Loucy (cell line): Measurements from ENCODE around the gene POLR2H.

Source experiments
- H2AFZ ChIP-seq: fragments of 200-600 bp; sonication (generic); 2 replicates; pipeline ENCODE4 v1.6.0; 2016; ENCODE audit warnings: antibody characterized with exemption, mild to moderate bottlenecking, low read length, moderate library complexity
- H3F3A ChIP-seq: fragments of 200-600 bp; 2 replicates; pipeline ENCODE4 v1.6.0; 2016; ENCODE audit warnings: antibody characterized with exemption, low read depth, mild to moderate bottlenecking
- H3K27me3 ChIP-seq: fragments of 200-600 bp; sonication (generic); 2 replicates; pipeline ENCODE4 v1.6.1; 2014; ENCODE audit warnings: low read length, mild to moderate bottlenecking; ENCODE audit not compliant: insufficient read depth, poor library complexity, severe bottlenecking
- H3K36me3 ChIP-seq: fragments of 200-600 bp; sonication (generic); 2 replicates; pipeline ENCODE4 v1.6.1; 2016; ENCODE audit warnings: low read length; ENCODE audit not compliant: insufficient read depth
- H3K4me1 ChIP-seq: fragments of 200-600 bp; sonication (generic); 2 replicates; pipeline ENCODE4 v1.5.1; 2014; ENCODE audit warnings: low read length, mild to moderate bottlenecking; ENCODE audit not compliant: insufficient read depth, poor library complexity, severe bottlenecking
- H3K4me2 ChIP-seq: fragments of 200-600 bp; sonication (generic); 2 replicates; pipeline ENCODE4 v1.6.0; 2014; ENCODE audit warnings: antibody characterized with exemption, low read length, low read depth, mild to moderate bottlenecking; ENCODE audit not compliant: poor library complexity, severe bottlenecking
- H3K4me3 ChIP-seq: fragments of 200-600 bp; sonication (generic); 2 replicates; pipeline ENCODE4 v1.5.1; 2014; ENCODE audit warnings: low read length, mild to moderate bottlenecking, mixed read lengths; ENCODE audit not compliant: poor library complexity, severe bottlenecking
- H3K79me2 ChIP-seq: fragments of 200-600 bp; sonication (generic); 2 replicates; pipeline ENCODE4 v1.6.1; 2014; ENCODE audit warnings: low read length; ENCODE audit not compliant: insufficient read depth
- H3K9ac ChIP-seq: fragments of 200-600 bp; sonication (generic); 2 replicates; pipeline ENCODE4 v1.6.0; 2014; ENCODE audit warnings: mild to moderate bottlenecking, low read depth, low read length, moderate library complexity; ENCODE audit not compliant: poor library complexity, severe bottlenecking
- H3K9me2 ChIP-seq: fragments of 200-600 bp; sonication (generic); replicated peaks from 2 replicates; pipeline ENCODE4 v1.6.1; 2016; ENCODE audit warnings: low read depth, low read length, mixed read lengths
- H3K9me3 ChIP-seq: fragments of 200-600 bp; sonication (generic); 2 replicates; pipeline ENCODE4 v1.6.1; 2014; ENCODE audit warnings: mild to moderate bottlenecking, antibody characterized with exemption, low read length, low read depth; ENCODE audit not compliant: insufficient read depth
- H4K20me1 ChIP-seq: fragments of 200-600 bp; sonication (generic); 2 replicates; pipeline ENCODE4 v1.6.0; 2014; ENCODE audit warnings: antibody characterized with exemption, low read length, mild to moderate bottlenecking; ENCODE audit not compliant: insufficient read depth, poor library complexity, severe bottlenecking
- EZH2phosphoT487 ChIP-seq: fragments of 200-600 bp; IDR thresholded peaks from 2 replicates; pipeline ENCODE4 v1.6.1; 2018; ENCODE audit warnings: antibody characterized with exemption, mild to moderate bottlenecking, moderate library complexity, borderline replicate concordance
- TF ChIP-seq, protein P1 (sequence below): fragments of 200-600 bp; sonication (generic); conservative IDR thresholded peaks from 2 replicates; pipeline ENCODE4 v1.5.1; 2014; ENCODE audit warnings: mild to moderate bottlenecking, antibody characterized with exemption, low read length

The POLR2H gene

DNA sequence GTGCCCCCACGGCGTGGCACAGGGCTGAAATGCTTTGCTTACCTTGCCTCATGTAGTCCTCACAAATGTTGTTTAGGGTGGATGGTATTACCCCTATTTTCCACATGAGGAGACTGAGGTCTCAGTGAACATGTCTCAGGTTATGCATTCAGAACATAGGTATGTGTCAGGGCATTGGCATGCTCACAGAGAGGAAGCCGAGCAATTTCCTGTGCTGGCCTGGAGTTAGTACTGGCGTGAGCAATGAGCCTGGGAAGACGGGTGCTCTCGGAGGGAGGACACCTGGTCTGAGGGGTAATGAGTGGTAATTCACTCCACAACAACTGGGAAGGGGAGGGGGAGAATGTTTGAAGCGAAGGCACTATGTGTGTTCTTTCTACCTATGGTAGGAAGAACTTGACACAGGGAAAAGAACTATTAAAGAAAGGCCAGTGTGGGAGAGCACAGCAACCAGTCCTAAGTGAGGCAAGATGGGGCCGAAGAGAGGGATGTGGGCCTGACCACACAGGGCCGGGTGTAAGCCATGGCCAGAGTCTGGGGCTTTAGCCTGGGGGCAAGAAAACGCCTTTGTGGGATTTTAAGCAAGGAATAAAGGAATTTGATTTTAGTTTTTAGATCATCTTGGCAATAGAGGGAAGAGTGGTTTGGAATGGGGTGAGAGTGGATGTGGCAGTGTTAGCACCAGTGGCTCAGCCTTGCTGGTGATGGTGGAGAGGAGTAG lies 29.0 kb upstream of the POLR2H start:
- TF ChIP-seq EZH2phosphoT487: no peak
- TF ChIP-seq, protein P1, sequence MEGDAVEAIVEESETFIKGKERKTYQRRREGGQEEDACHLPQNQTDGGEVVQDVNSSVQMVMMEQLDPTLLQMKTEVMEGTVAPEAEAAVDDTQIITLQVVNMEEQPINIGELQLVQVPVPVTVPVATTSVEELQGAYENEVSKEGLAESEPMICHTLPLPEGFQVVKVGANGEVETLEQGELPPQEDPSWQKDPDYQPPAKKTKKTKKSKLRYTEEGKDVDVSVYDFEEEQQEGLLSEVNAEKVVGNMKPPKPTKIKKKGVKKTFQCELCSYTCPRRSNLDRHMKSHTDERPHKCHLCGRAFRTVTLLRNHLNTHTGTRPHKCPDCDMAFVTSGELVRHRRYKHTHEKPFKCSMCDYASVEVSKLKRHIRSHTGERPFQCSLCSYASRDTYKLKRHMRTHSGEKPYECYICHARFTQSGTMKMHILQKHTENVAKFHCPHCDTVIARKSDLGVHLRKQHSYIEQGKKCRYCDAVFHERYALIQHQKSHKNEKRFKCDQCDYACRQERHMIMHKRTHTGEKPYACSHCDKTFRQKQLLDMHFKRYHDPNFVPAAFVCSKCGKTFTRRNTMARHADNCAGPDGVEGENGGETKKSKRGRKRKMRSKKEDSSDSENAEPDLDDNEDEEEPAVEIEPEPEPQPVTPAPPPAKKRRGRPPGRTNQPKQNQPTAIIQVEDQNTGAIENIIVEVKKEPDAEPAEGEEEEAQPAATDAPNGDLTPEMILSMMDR: no peak

DNA sequence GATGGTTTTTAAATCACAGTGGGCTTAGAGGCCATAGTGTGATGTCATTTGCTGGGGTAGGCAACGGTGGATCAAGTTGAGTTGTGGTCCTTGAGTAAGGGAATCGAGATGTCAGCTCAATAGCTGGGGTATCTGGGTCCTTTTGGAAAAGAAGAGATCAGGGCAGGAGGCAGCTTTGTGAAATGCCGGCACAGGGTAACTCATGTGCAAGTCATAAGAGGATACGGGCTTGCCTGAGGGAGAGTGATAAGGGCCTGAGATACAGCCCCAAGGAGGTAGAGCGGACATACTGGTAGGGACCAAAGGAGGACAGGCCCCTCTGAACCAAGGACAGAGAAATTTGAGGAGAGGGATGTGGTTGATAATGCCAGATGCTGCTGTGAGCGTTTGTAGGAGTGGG lies 28.3 kb upstream of the POLR2H start:
- no peaks in the 10 kb centered on the region for H3K4me1 ChIP-seq
- no peak overlapping the region for H2AFZ ChIP-seq
- peaks cover 21% of the 10 kb centered on the region for H4K20me1 ChIP-seq
- H3F3A ChIP-seq: no peaks in the 10 kb centered on the region
- TF ChIP-seq, protein P1: no peak
- no peak for TF ChIP-seq EZH2phosphoT487
- no peak overlapping the region for H3K4me2 ChIP-seq
- H3K79me2 ChIP-seq: no peaks in the 10 kb centered on the region
- peaks cover 70% of the 10 kb centered on the region; the same call in 1 of the 2 replicates for H3K36me3 ChIP-seq
- no peaks in the 10 kb centered on the region for H3K9me2 ChIP-seq
- H3K9ac ChIP-seq: no peak overlapping the region
- H3K9me3 ChIP-seq: no peaks in the 10 kb centered on the region
- no peak overlapping the region for H3K4me3 ChIP-seq
- H3K27me3 ChIP-seq: no peaks in the 10 kb centered on the region

More for the DNA sequence above, 29.0 kb upstream of the POLR2H start:
- Histone ChIP-seq H3F3A (no peaks in the 10 kb centered on the region), H3K9me2 (no peaks in the 10 kb centered on the region), H2AFZ (no peak overlapping the region), H3K9me3 (no peaks in the 10 kb centered on the region), H3K4me2 (no peak overlapping the region), H3K9ac (no peak overlapping the region), H3K79me2 (no peaks in the 10 kb centered on the region), H3K4me3 (no peak overlapping the region), H4K20me1 (peaks cover 21% of the 10 kb centered on the region), H3K36me3 (peaks cover 76% of the 10 kb centered on the region; the same call in 1 of the 2 replicates), H3K4me1 (no peaks in the 10 kb centered on the region), H3K27me3 (no peaks in the 10 kb centered on the region)

DNA sequence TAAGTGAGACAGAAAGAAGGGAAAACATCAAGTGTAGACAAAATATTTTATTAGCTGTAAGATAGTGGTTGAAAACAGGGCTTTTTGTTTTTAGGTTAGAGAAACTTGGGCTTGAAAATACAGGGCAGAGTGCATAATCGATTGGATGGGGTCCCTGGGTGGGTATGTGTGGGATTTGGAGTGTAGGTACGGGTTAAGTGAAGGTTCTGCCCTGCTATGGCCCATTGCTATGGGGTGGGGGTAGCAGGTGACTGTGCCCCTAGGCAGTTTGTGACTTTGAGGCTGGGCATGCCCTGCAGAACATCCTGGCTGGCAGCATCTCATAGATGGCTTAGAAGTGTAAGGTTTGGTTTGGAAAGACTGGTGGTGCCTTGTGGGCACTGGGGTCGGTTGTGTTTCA lies 27.8 kb upstream of the POLR2H start:
- H3F3A ChIP-seq: no peaks in the 10 kb centered on the region
- H3K9me3 ChIP-seq: no peaks in the 10 kb centered on the region
- H3K27me3 ChIP-seq: no peaks in the 10 kb centered on the region
- no peaks in the 10 kb centered on the region for H3K79me2 ChIP-seq
- no peaks in the 10 kb centered on the region for H3K4me1 ChIP-seq
- no peak for TF ChIP-seq EZH2phosphoT487
- TF ChIP-seq, protein P1: no peak
- no peaks in the 10 kb centered on the region for H3K9me2 ChIP-seq
- no peak overlapping the region for H2AFZ ChIP-seq
- H3K4me3 ChIP-seq: no peak overlapping the region
- no peak overlapping the region for H3K9ac ChIP-seq
- peaks cover 65% of the 10 kb centered on the region; the same call in 1 of the 2 replicates for H3K36me3 ChIP-seq
- peaks cover 21% of the 10 kb centered on the region for H4K20me1 ChIP-seq
- H3K4me2 ChIP-seq: no peak overlapping the region
